ENCODE results near the gene PROB1. TPM values are rescaled to one million over a fixed set of nuclear protein-coding genes. Genes with fewer than 3 reads are reported as not detected.
"Not testable (repeated sequence)": the region's sequence is repeated elsewhere in the genome, so short reads cannot be mapped to it uniquely, and the experiment has no call there.

The PROB1 gene, protein sequence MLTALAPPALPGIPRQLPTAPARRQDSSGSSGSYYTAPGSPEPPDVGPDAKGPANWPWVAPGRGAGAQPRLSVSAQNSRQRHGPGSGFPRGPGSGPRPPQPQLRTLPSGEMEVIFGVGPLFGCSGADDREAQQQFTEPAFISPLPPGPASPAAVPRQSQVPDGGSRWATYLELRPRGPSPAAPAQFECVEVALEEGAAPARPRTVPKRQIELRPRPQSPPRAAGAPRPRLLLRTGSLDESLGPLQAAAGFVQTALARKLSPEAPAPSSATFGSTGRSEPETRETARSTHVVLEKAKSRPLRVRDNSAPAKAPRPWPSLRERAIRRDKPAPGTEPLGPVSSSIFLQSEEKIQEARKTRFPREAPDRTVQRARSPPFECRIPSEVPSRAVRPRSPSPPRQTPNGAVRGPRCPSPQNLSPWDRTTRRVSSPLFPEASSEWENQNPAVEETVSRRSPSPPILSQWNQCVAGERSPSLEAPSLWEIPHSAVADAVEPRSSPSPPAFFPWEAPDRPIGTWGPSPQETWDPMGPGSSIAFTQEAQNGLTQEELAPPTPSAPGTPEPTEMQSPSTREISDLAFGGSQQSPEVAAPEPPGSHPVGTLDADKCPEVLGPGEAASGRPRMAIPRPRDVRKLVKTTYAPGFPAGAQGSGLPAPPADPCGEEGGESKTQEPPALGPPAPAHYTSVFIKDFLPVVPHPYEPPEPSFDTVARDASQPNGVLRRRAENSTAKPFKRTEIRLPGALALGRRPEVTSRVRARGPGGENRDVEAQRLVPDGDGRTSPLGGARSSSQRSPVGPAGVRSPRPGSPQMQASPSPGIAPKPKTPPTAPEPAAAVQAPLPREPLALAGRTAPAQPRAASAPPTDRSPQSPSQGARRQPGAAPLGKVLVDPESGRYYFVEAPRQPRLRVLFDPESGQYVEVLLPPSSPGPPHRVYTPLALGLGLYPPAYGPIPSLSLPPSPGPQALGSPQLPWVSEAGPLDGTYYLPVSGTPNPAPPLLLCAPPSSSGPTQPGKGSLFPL
- under 1 TPM; 0.42 to 0.55 TPM for total RNA-seq
- long read RNA-seq, full-length matches to known transcripts = 1 of 1 reads
- long read RNA-seq, partial matches to known transcripts = 0 of 1 reads
- long read RNA-seq, other reads (novel, unspliced or antisense) = 0 of 1 reads

DNA sequence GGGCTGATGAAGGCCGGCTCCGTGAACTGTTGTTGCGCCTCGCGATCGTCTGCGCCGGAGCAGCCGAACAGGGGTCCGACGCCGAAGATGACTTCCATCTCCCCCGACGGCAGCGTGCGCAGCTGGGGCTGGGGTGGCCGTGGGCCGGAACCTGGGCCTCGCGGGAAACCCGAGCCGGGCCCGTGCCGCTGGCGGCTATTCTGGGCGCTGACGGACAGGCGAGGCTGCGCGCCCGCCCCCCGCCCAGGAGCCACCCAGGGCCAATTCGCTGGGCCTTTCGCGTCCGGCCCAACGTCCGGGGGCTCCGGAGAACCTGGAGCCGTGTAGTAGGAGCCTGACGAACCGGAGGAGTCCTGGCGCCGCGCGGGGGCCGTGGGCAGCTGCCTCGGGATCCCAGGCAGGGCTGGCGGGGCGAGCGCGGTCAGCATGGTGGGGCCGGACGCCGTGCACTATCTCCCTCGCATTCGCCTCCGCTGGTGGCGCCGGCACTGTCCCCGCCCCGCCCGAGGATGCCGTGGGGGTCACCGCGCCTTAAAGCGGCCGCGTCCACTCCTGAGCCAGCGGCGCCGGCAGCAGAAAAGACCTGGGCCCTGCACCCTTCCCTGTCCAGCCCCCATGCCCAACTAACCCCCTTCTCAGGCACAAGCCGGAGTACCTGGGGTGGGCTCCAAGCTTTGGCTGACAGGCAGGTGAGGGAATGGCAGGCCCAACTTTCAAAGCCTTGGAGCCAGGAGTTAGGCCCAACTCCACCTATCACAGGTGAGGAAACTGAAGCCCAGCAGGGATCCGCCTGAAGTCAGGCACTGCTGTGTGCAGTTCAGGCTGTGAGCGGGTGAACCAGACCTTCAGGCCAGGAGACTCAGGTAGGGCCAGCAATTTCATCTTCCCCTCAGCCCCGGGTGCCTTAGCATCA is at the start of gene PROB1:
PROB1 (minus strand) TSS at position 451 of the 913 bp plus-strand sequence; CDS start at position 428, 23 bp downstream.
- ATAC-seq (no peak), DNase-seq (no peak)
- intact Hi-C loops (cut with DNase I, micrococcal nuclease) = no loop called here

DNA sequence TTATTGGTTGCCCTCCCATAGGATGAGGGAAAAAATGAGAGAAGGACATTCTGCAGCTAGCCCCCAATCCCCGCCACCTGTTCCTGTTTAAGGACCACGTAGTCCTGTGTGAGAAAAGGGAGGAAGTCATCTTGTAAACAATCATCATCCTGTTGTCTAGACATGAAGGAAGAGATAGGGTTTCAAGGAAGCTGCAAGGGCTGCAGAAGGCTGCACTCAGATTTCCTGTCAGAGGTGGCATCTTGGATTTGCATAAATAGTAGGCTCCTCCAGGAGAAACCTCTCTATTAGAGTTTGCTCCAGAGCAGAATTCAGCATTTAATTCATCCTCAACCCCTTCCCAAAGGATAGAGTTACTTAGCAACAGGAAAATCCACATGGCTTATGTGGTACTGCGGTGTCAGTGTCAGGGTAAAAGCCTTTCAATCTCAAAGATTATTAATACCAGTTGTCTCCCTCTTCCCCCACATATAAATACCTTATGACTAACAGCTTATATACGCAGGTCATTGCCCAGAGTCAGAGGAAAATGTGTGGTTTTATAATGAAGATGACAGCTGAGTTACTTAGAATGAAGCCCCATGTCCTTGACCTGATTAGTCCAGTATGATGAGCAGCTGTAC is 49.0 kb upstream of the PROB1 start:
- intact Hi-C loops (cut with DNase I, micrococcal nuclease) = no loop called here
- no peak for ATAC-seq
- no peak for DNase-seq

DNA sequence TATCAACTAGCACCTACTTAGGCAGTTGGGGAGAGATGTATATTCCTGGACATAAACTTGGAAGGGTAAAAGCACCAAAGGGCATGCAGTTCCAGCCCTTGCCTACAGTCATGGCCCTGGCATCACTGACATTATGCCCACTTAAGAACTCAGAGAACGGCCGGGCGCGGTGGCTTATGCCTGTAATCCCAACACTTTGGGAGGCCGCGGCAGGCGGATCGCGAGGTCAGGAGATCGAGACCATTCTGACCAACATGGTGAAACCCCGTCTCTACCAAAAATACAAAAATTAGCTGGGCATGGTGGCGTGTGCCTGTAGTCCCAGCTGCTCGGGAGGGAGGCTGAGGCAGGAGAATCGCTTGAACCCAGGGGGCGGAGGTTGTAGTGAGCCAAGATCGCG is 45.5 kb upstream of the PROB1 start:
- ATAC-seq; intact Hi-C loops (cut with DNase I, micrococcal nuclease); DNase-seq: not testable (repeated sequence)

DNA sequence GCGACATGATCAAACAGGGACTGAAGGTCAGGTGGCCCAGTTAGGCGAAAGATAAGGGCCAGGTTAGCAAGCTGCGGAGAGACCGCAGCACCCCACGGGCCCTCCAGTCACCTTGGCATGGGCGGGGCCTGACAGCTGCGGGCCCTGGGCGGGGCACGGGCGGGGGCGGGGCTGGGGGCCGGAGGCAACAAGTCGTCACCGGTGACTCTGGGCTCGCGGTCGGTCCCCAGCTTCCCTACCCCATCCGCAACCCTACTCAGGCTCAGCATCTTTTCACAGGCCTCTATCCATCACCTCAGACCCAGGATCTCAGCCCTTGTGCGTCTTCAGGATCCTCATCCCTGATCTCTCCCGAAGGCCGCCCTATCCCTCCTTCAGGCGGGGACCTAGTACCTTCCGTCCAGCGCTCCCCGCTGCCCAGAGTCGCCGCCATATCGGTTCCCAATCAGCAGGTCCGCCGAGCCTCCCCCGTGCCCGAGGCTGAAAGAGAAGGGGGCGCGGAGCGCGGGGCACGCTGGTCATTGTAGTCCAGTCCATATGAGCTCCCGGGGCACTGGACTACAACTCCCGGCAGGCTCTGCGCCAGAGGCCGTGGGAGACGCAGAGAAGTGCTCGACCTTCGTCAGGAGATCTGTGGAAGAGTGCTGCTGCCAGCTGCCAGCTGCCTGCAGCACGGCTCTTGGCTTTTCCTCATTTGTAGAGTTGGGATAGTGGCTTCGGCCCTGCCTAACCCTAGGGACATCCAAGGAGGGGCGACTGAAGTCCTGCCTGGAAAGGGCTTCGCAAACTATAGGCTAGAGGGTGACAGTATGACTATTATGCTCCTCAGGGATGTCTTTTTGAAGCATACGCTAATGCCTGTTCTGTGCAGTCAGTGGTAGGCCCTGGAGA is 44.4 kb upstream of the PROB1 start, which contains the start of gene DNAJC18:
DNAJC18 (minus strand) TSS at position 513 of the 891 bp plus-strand sequence; CDS start at position 433, 80 bp downstream.
- peak; percentile 98 for ATAC-seq
- DNase-seq = peak; percentile 92 to 96
- intact Hi-C loops (cut with DNase I, micrococcal nuclease) = no loop called here

DNA sequence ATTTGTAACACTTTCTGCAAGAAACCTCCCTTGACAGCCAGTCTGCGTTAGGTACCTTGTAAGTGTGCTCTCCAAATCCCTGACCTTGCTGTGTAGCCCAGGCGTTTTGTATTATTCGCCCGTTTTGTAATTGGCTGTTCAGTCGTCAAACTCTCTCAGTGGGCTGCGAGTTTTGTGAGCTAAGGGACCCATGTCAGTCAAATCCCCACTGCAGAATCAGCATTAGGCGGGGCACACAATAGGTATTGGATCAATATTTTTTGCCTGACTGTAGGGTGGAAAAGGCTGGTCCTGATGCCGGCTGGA is 43.8 kb upstream of the PROB1 start:
- no peak for ATAC-seq
- intact Hi-C loops (cut with DNase I, micrococcal nuclease) = no loop called here
- DNase-seq = no peak

DNA sequence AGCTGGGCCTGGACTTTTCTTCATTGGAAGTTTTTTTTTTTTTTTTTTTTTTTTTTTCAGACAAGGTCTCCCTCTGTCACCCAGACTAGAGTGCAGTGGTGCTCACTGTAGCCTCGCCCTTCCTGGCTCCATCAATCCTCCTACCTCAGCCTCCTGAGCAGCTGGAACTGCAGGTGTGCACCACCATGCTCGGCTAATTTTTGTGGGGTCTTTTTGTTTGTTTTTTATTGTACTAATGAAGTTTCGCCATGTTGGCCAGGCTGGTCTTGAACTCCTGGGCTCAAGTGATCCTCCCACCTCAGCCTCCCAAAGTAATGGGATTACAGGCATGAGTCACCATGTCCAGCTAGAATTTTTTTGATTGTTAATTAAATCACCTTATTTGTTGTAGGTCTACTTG is 40.8 kb upstream of the PROB1 start:
- no peak for DNase-seq

DNA sequence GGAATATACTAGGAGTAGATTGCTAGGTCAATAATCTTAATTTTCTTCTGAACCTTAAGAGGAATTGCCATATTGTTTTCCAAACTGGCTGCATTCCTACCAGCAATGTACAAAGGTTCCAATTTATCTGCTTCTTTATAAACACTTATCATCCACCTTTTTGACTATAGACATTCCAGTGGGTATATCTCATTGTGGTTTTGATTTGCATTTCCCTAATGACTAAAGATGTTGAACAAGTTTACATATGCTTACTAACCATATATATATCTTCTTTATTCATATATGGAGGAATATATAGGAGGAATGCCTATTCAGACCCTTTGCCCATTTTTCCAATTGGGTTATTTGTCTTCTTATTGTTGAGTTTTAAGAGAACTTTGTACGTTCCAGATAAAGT is 36.8 kb upstream of the PROB1 start:
- ATAC-seq (no peak), DNase-seq (no peak)
- intact Hi-C loops (cut with DNase I, micrococcal nuclease) = no loop called here

More for the DNA sequence above, 40.8 kb upstream of the PROB1 start:
- intact Hi-C loops (cut with DNase I, micrococcal nuclease) = no loop called here
- ATAC-seq = no peak

DNA sequence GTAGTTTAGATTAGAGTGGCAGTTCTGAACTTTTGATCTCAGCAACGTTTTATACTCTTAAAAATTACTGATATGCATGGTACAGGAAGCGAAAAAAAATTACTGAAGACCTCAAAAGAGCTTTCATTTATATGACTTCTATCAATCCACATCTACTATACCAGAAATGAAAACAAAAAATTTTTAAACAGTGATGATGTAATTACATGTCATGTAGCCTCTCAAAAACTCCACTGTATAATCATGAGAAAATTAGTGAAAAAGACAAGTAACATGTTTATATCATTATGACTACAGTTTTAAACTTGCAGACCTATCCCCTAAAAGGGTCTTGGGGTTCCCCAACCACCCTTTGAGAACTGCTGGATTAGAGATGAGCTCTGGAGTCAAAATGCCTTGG is 35.1 kb upstream of the PROB1 start:
- no peak for DNase-seq
- intact Hi-C loops (cut with DNase I, micrococcal nuclease) = no loop called here
- no peak for ATAC-seq

DNA sequence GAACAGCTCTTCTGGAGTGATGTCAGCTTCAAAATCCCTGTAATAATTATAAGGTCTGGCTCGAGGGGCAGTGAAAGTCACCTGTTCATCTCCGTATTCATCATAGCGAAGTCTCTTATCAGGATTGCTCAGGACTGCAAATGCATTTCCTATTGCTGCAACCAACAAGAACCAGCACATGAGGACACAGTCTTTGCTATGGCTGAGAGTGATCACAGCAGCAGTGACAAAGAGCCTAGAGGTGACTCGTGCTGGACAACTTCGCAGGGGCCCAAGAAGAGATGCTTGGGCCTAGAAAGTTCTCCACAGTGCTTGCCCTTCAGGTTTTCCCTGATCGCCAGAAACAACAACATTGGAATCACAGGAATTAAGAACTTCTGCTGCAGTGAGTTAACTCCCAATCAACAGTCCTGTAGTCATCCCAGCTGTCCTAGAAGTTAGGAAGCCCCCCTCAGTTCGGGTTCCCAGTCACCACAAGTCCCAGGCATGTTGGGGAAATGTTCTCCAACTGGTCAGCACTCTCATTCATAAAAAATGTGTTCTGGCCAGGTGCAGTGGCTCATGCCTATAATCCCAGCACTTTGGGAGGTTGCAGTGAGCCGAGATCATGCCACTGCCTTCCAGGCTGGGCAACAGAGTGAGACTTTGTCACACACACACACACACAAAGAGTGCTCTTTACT is 31.4 kb upstream of the PROB1 start:
- ATAC-seq = no peak
- DNase-seq = no peak
- intact Hi-C loops (cut with DNase I, micrococcal nuclease) = no loop called here

DNA sequence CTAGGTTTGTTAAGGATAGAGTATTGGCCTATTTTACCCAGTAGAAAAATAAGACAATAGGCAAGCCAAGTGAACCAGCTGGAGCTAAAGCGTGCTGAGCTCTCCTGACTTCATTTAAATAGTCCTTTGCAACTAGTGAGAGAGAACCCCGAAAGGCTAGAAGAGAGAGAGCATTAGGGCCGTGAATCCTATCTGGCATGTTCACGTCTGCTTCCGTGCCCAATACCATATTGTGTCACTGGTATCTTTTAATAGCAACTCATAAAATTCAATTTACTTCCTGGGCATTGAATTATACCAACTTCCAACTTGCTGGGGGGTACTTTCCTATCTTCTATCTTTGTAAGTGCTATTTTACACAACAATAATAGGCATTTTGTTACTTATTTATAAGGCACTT is 30.6 kb upstream of the PROB1 start:
- ATAC-seq = no peak
- no peak for DNase-seq

DNA sequence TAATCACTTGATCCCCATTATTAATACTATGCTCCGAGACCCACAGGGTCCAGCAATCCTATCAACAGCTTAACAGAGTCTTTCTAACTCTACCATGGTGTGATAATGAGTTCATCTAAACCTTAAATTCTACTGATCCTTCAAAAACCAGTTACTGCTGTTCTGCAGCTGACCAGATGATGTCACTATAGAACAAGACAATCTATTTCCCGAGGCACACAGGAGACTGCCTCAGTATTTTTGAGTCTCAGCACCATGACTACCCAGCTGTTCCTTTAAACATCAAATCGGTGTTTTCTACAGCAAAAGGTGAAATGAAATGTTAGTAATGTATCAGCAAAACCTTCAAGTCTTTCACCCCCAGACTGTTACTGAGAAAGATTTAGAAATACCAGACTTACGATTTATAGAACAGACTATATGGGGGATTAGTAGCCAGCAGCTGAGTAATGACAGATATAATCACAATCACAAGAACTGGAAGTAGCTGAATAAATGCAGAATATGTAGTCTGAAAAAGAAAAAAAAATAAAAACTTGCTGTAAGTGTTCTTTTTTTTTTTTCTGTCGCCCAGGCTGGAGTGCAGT is 27.5 kb upstream of the PROB1 start:
- DNase-seq (no peak), ATAC-seq (peak; percentile 40)
- intact Hi-C loops (cut with DNase I, micrococcal nuclease) = loop anchor here in 1 of 2 donors (5.0 kb wide), 1 partner anchor 90 kb away; no protein-coding TSS in a partner anchor

More for the DNA sequence above, 30.6 kb upstream of the PROB1 start:
- intact Hi-C loops (cut with DNase I, micrococcal nuclease) = no loop called here

DNA sequence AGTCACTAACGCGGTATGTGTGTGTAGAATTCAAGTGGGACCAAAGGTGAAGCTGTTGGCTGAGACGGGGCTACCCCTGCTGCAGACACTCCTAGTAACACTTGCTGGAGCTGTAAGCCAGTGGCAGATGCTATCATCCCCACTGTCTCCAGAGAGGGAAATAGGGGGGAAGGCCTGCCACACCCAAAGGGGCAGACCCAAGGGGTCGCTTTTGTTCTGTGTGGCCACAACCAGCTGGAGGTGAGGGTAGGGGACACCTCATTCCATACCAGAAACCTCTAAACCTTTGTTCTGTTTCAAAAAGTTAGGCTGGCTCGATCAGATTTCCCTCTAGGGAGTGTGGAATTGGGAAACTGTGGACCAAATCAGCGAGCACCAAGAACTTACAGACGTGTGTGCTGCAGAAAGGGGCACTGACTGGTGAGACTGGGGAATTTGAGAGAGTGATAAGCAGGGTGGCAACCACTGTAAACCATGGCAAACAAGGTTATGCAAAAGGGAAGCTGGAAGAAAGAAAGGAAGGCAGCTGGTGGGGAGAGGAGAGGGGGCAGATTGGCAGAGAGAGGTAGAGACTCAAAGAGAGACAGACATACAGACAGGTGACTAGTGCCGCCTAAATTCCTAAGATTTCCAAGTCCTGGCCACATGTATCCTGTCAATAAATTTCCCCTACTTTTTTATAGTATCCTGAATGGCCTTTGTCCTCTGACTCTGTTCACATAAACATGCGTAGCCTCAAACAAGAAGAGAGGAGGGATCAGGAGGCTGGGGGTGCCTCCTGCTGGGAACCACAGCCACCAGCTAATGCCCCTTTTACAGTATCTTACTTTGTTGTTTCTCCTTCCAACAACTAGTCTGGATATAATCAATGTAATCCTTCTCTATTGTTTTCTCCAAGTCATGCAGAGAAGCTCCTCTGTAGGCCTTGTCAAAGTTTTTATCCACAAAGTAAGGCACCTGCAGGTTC is 24.6 kb upstream of the PROB1 start:
- DNase-seq = no peak
- intact Hi-C loops (cut with DNase I, micrococcal nuclease) = loop anchor here in 1 of 2 donors (5.0 kb wide), 1 partner anchor 93 kb away; no protein-coding TSS in a partner anchor
- peak; percentile 73 for ATAC-seq

DNA sequence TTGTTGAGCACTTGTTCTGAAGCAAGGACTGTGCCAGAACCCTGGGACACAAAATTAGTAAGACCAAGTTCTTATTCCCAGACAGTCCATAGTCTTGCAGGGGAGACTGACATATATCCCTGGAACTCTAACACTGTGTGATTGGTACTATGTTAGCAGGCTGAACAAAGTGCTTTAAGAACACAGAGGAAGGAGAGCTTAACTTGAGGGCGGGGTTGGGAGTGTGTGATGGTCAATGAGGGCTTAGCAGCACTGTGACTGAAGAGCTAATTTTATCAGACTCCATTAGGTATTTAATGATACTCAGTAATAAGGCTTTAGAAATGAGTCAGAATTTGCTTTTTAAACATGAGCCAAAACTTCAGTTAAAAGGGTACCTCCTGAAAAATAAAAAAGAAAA is 23.9 kb upstream of the PROB1 start:
- ATAC-seq (peak; percentile 44), DNase-seq (no peak)
- intact Hi-C loops (cut with DNase I, micrococcal nuclease) = no loop called here

DNA sequence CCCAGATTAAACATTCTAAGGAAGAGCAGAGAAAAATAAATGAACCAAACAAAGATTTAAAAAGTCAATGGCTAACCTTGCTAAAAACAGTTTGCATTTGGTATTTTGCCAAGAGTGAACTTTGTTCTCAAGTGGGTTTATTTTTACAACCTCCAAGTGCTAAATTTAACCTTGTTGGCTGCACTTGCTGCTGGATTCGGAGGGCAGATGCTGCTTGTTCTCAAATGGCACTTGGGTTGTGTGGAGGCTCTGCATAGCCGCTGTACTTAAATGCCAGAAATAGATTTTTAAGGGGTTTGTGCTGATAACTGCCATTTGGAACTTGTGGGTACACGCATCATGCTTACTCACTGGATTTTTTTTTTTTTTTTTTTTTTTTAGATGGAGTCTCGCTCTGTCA is 22.3 kb upstream of the PROB1 start:
- ATAC-seq (no peak), DNase-seq (no peak)
- intact Hi-C loops (cut with DNase I, micrococcal nuclease) = no loop called here

DNA sequence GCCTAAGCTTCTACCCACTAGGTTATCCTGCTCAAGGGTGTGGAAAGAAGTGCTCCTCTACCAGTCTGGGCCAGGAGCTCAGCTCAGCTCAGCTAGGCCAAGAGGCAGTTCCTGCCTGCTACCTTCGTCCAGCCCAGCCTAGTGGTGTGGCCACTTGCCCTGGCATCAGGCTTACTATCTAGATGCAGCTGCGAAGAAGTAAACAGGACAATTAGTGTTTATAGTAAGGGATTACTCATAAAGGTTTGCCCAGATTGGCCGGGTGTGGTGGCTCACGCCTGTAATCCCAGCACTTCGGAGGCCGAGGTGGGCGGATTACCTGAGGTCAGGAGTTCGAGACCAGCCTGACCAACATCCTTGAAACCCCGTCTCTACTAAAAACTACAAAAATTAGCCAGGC is 21.7 kb upstream of the PROB1 start:
- ATAC-seq (peak; percentile 69), DNase-seq (peak; percentile 53 to 57)
- intact Hi-C loops (cut with DNase I, micrococcal nuclease) = no loop called here
